HepG2 (cell line): Measurements from ENCODE around the gene ZNF343. TPM values are rescaled to one million over a fixed set of nuclear protein-coding genes. Genes with fewer than 3 reads are reported as not detected.
A peak's percentile ranks its signal among the peaks of the same experiment; 100 is the strongest.

ENCODE experiments used
- AHR ChIP-seq: IDR thresholded peaks from 2 replicates; pipeline ENCODE4 v1.6.1; 2018; ENCODE audit warnings: missing genetic modification reagents, missing compliant biosample characterization
- ARHGAP35 ChIP-seq: sonication (generic); formaldehyde crosslinking; IDR thresholded peaks from 2 replicates; pipeline ENCODE4 v1.9.0; 2022; ENCODE audit warnings: mild to moderate bottlenecking, inconsistent platforms, moderate library complexity, missing genetic modification reagents, borderline replicate concordance
- FOSL1 ChIP-seq: sonication (generic); formaldehyde crosslinking; IDR thresholded peaks from 2 replicates; pipeline ENCODE4 v1.9.0; 2021; ENCODE audit warnings: missing genetic modification reagents, borderline replicate concordance
- GPN1 ChIP-seq: sonication (generic); formaldehyde crosslinking; IDR thresholded peaks from 2 replicates; pipeline ENCODE4 v1.5.1; 2020; ENCODE audit warnings: missing genetic modification reagents, borderline replicate concordance
- NR2F6 ChIP-seq, 2 experiments: IDR thresholded peaks; 2 replicates each; pipeline ENCODE4 v1.6.1; 2016; ENCODE audit warnings: antibody characterized with exemption in 1 of 2, mild to moderate bottlenecking in 1 of 2
- TBL1XR1 ChIP-seq: fragments of 150-350 bp; IDR thresholded peaks from 2 replicates; pipeline ENCODE4 v1.6.1; 2014; ENCODE audit warnings: borderline replicate concordance, low read length; ENCODE audit not compliant: partially characterized antibody
- ZNF337 ChIP-seq: sonication (generic); formaldehyde crosslinking; IDR thresholded peaks from 2 replicates; pipeline ENCODE4 v1.5.1; 2020; ENCODE audit warnings: missing genetic modification reagents, low read depth, mild to moderate bottlenecking, borderline replicate concordance
- ZNF550 ChIP-seq: sonication (generic); formaldehyde crosslinking; IDR thresholded peaks from 2 replicates; pipeline ENCODE4 v1.4.0; 2020; ENCODE audit warnings: mild to moderate bottlenecking, missing genetic modification reagents, borderline replicate concordance
- ZNF589 ChIP-seq: sonication (generic); formaldehyde crosslinking; conservative IDR thresholded peaks from 2 replicates; pipeline ENCODE4 v1.8.0; 2022; ENCODE audit warnings: mild to moderate bottlenecking, moderate library complexity, missing genetic modification reagents
- polyA plus RNA-seq, 8 experiments: library from polyadenylated mRNA; depleted of rRNA in 3 of 8; stranded (reverse) in 7 of 8; unstranded in 1 of 8; fragments of >200 nt; fragmentation: Illumina TruSeq in 4 of 8; extraction: Trizol in 4 of 8; gene quantifications; 2 replicates each; pipeline versions ENCODE4 v1.2.1 to v1.2.3, GENCODE V29; 2011 to 2016; ENCODE audit warnings: low read depth in 4 of 8, missing spikeins in 1 of 8, mixed read lengths in 1 of 8; ENCODE audit not compliant: insufficient read depth in 1 of 8
- total RNA-seq, 5 experiments: library from RNA; depleted of rRNA; stranded (reverse); fragments of >200 nt; fragmentation: Illumina TruSeq; extraction: Trizol; gene quantifications; 2 replicates each; pipeline ENCODE4 v1.2.3, GENCODE V29; 2016; ENCODE audit warnings: low read depth in 1 of 5
- TF ChIP-seq, protein P1 (sequence below): sonication (generic); formaldehyde crosslinking; IDR thresholded peaks from 2 replicates; pipeline ENCODE4 v1.4.0; 2020; ENCODE audit warnings: missing genetic modification reagents, mild to moderate bottlenecking, borderline replicate concordance
- TF ChIP-seq, protein P2 (sequence below): sonication (generic); formaldehyde crosslinking; IDR thresholded peaks from 2 replicates; pipeline ENCODE4 v1.5.0; 2020; ENCODE audit warnings: missing genetic modification reagents
- TF ChIP-seq, protein P3 (sequence below): IDR thresholded peaks from 2 replicates; pipeline ENCODE4 v1.6.1; 2016; ENCODE audit warnings: low read depth, missing genetic modification reagents, missing compliant biosample characterization
- TF ChIP-seq, protein P4 (sequence below): sonication (generic); formaldehyde crosslinking; IDR thresholded peaks from 2 replicates; pipeline ENCODE4 v1.5.1; 2020; ENCODE audit warnings: missing genetic modification reagents, mild to moderate bottlenecking, borderline replicate concordance
- TF ChIP-seq, protein P5 (sequence below), 2 experiments: sonication (generic) in 1 of 2; formaldehyde crosslinking in 1 of 2; IDR thresholded peaks; 2 replicates each; pipeline versions ENCODE4 v1.4.0 to v1.6.1; 2018 to 2020; ENCODE audit warnings: missing genetic modification reagents in 2 of 2, borderline replicate concordance in 1 of 2, low read depth in 1 of 2, mild to moderate bottlenecking in 1 of 2, missing biosample characterization in 1 of 2

ZNF343 gene
- total and polyA plus RNA-seq, 2 of the 13 experiments (the other 11 are each of a cell fraction or from before 2014, with no cell fraction given), result 16.4 to 22.1 TPM

DNA sequence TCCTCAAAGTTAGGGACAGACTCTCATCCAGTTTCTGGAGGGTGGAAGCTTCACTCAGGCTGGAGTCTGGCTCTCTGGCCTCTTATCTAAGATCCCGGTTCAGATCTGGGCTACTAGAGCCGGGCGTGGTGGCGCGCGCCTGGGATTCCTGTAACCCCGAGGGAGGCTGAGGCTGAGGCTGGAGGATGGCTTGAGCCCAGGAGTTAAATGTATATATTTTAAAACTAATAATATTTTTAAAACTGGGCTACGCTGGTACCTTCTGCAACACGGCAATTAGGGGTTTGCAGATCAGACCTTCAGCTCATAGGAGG, 710 bp upstream of the ZNF343 start (continued):
- TF ChIP-seq, protein P1, sequence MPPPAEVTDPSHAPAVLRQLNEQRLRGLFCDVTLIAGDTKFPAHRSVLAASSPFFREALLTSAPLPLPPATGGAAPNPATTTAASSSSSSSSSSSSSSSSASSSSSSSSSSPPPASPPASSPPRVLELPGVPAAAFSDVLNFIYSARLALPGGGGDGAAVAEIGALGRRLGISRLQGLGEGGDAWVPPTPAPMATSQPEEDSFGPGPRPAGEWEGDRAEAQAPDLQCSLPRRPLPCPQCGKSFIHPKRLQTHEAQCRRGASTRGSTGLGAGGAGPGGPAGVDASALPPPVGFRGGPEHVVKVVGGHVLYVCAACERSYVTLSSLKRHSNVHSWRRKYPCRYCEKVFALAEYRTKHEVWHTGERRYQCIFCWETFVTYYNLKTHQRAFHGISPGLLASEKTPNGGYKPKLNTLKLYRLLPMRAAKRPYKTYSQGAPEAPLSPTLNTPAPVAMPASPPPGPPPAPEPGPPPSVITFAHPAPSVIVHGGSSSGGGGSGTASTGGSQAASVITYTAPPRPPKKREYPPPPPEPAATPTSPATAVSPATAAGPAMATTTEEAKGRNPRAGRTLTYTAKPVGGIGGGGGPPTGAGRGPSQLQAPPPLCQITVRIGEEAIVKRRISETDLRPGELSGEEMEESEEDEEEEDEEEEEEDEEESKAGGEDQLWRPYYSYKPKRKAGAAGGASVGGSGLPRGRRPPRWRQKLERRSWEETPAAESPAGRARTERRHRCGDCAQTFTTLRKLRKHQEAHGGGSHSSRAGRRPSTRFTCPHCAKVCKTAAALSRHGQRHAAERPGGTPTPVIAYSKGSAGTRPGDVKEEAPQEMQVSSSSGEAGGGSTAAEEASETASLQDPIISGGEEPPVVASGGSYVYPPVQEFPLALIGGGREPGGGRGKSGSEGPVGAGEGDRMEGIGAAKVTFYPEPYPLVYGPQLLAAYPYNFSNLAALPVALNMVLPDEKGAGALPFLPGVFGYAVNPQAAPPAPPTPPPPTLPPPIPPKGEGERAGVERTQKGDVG (CRISPR knock-in tag), result no peak
- TF ChIP-seq ZNF589, result no peak
- no peak for TF ChIP-seq NR2F6 (IDR thresholded peaks at IDR 0.05)
- no peak for TF ChIP-seq NR2F6 (CRISPR knock-in tag; IDR thresholded peaks at IDR 0.05)
- no peak for TF ChIP-seq TBL1XR1
- TF ChIP-seq, protein P2, sequence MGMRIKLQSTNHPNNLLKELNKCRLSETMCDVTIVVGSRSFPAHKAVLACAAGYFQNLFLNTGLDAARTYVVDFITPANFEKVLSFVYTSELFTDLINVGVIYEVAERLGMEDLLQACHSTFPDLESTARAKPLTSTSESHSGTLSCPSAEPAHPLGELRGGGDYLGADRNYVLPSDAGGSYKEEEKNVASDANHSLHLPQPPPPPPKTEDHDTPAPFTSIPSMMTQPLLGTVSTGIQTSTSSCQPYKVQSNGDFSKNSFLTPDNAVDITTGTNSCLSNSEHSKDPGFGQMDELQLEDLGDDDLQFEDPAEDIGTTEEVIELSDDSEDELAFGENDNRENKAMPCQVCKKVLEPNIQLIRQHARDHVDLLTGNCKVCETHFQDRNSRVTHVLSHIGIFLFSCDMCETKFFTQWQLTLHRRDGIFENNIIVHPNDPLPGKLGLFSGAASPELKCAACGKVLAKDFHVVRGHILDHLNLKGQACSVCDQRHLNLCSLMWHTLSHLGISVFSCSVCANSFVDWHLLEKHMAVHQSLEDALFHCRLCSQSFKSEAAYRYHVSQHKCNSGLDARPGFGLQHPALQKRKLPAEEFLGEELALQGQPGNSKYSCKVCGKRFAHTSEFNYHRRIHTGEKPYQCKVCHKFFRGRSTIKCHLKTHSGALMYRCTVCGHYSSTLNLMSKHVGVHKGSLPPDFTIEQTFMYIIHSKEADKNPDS (CRISPR knock-in tag), result no peak
- TF ChIP-seq FOSL1 (CRISPR knock-in tag), result no peak
- TF ChIP-seq AHR (CRISPR knock-in tag), result no peak
- TF ChIP-seq, protein P3, sequence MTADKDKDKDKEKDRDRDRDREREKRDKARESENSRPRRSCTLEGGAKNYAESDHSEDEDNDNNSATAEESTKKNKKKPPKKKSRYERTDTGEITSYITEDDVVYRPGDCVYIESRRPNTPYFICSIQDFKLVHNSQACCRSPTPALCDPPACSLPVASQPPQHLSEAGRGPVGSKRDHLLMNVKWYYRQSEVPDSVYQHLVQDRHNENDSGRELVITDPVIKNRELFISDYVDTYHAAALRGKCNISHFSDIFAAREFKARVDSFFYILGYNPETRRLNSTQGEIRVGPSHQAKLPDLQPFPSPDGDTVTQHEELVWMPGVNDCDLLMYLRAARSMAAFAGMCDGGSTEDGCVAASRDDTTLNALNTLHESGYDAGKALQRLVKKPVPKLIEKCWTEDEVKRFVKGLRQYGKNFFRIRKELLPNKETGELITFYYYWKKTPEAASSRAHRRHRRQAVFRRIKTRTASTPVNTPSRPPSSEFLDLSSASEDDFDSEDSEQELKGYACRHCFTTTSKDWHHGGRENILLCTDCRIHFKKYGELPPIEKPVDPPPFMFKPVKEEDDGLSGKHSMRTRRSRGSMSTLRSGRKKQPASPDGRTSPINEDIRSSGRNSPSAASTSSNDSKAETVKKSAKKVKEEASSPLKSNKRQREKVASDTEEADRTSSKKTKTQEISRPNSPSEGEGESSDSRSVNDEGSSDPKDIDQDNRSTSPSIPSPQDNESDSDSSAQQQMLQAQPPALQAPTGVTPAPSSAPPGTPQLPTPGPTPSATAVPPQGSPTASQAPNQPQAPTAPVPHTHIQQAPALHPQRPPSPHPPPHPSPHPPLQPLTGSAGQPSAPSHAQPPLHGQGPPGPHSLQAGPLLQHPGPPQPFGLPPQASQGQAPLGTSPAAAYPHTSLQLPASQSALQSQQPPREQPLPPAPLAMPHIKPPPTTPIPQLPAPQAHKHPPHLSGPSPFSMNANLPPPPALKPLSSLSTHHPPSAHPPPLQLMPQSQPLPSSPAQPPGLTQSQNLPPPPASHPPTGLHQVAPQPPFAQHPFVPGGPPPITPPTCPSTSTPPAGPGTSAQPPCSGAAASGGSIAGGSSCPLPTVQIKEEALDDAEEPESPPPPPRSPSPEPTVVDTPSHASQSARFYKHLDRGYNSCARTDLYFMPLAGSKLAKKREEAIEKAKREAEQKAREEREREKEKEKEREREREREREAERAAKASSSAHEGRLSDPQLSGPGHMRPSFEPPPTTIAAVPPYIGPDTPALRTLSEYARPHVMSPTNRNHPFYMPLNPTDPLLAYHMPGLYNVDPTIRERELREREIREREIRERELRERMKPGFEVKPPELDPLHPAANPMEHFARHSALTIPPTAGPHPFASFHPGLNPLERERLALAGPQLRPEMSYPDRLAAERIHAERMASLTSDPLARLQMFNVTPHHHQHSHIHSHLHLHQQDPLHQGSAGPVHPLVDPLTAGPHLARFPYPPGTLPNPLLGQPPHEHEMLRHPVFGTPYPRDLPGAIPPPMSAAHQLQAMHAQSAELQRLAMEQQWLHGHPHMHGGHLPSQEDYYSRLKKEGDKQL (CRISPR knock-in tag), result no peak
- no peak for TF ChIP-seq GPN1 (CRISPR knock-in tag)
- TF ChIP-seq, protein P4, sequence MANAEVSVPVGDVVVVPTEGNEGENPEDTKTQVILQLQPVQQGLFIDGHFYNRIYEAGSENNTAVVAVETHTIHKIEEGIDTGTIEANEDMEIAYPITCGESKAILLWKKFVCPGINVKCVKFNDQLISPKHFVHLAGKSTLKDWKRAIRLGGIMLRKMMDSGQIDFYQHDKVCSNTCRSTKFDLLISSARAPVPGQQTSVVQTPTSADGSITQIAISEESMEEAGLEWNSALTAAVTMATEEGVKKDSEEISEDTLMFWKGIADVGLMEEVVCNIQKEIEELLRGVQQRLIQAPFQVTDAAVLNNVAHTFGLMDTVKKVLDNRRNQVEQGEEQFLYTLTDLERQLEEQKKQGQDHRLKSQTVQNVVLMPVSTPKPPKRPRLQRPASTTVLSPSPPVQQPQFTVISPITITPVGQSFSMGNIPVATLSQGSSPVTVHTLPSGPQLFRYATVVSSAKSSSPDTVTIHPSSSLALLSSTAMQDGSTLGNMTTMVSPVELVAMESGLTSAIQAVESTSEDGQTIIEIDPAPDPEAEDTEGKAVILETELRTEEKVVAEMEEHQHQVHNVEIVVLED (CRISPR knock-in tag), result no peak
- TF ChIP-seq ZNF337, result 0 out of 2 replicates have a peak, but pooled peaks have one; percentile 44
- TF ChIP-seq ARHGAP35 (CRISPR knock-in tag), result no peak; the same call in 1 of the 2 replicates
- no peak for TF ChIP-seq ZNF550 (CRISPR knock-in tag)
- TF ChIP-seq, protein P5, sequence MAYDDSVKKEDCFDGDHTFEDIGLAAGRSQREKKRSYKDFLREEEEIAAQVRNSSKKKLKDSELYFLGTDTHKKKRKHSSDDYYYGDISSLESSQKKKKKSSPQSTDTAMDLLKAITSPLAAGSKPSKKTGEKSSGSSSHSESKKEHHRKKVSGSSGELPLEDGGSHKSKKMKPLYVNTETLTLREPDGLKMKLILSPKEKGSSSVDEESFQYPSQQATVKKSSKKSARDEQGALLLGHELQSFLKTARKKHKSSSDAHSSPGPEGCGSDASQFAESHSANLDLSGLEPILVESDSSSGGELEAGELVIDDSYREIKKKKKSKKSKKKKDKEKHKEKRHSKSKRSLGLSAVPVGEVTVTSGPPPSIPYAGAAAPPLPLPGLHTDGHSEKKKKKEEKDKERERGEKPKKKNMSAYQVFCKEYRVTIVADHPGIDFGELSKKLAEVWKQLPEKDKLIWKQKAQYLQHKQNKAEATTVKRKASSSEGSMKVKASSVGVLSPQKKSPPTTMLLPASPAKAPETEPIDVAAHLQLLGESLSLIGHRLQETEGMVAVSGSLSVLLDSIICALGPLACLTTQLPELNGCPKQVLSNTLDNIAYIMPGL (CRISPR knock-in tag; IDR thresholded peaks at IDR 0.05; ENCODE audit: borderline replicate concordance in 1 of 2, low read depth in 1 of 2), result no peak
